ENCODE data around the gene MYADM.

MYADM gene

DNA sequence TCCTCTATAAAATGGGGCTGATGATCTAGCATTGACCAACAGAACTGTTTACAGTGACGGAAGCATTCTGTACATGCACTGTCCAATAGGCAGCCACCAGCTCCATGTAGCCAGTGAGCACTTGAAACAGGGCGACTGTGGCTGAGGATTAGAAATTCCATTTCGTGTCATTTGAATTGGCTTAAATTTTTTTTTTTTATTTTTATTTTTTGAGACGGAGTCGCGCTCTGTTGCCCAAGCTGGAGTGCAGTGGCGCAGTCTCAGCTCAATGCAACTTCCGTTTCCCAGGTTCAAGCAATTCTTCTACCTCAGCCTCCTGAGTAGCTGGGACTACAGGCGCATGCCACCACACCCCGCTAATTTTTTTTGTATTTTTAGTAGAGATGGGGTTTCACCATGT, 17.4 kb downstream of the MYADM start:
- DNase-seq, result no peak

DNA sequence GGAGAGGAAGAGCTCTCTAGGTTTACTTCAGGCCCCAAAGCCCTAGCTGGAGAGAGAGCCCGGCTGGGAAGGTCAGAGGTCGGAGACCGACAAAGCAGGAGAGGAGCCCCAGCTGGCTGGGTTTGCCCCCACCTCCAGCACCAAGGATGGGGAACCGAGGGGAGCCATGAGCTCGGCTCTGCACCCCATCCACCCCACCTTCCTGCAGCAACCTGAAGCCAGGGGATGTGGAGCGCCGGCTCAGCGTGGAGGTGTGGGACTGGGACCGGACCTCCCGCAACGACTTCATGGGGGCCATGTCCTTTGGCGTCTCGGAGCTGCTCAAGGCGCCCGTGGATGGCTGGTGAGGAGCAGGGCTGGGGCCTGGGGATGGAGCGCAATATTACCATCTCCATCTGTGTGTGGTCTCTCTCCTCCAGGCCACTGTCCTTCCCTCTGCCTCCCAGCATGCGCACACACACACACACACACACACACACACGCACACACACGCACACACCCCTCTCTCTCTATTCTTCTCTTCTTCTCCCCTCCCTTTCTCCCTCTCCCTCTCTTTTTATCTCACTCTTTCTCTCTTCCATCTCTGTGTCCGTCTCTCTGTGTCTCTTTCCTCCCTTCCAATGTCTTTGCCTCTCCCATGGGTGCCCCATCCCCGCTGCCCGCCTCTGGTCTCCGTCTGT, 24.8 kb downstream of the MYADM start:
- no peak for DNase-seq

DNA sequence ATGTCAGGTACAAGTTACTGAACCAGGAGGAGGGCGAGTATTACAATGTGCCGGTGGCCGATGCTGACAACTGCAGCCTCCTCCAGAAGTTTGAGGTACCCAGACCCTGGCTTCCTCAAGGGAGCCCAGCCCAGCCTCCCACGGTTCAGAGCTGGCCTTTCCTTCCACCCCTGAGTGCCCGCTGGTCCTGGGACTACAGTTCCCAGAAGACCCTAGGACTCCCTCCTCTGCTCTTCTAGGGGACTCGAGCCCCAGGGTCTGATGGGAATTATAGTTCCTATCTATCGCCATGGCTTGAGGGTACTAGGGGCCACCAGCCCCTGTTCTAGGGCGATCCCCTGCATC, 25.3 kb downstream of the MYADM start:
- no peak for DNase-seq

DNA sequence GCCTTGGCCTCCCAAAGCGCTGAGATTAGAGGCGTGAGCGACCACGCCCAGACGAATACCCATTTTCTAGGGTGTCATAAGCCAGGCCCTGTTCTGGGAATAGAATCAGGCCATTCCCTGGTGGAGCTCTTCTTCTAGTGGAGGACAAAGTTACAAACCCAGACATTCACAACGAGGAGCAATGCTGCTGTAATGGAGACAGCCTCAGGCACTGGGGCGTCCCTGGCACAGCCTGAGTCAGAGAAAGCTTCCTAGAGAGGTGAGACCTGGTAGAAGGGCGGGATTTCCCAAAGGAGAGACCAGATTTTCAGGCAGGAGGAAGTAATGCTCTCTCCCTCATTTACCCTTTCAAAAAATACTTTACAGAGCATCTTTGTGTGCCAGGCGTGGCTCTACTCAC, 27.0 kb downstream of the MYADM start:
- no peak for DNase-seq

DNA sequence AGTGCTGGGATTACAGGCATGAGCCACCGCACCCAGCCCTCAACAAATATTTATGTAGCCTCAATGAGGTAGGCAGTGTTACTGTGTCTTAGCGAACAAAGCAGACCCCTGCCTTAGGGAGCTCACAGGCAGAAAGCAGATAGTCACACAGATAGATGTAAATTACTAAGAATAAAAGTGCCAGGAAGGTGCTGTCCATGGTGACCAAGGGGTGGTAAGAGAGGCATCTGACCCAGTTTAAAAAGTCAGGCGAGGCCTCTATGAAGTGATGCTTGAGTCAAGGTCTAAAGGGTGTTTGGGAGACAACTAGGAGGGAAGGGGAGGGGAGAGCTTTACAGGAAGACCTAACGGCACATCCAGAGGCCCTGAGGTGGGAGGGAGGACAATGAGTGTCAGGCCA, 29.0 kb downstream of the MYADM start:
- DNase-seq, result no peak

DNA sequence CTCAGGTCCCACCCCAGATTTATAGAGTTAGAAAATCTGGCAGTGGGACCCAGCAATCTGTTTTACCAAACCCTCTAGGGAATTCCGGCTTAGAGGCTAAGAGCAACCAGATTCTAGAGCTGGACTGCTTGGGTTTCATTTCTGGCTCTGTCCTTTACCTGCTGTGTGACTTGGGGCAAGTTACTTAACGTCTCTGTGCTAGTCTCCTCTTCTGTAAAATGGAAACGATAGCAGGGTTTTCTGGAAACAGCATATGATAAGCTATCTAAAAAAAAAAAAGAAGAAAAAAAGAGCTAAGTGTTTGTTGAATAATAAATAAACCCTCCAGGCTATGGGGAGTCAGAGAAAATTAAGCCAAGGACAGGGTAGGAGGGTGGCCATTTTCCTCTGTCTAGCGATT, 29.8 kb downstream of the MYADM start:
- no peak for DNase-seq

DNA sequence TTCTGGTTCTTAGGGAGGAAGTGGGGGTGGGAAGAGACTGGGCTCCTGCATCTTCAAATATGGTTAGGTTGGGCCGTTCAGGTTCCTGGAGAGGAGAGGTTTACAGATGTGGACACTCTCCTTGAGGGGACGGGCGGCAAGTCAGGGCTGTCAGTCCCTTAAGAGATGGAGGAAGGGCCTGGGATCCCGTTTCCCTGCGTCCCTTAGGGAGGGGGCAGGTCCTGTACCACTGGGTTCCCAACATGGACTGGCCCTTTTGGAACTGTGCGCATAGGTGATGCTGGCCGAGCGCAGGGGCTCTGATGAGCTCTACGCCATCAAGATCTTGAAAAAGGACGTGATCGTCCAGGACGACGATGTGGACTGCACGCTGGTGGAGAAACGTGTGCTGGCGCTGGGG, 30.5 kb downstream of the MYADM start:
- DNase-seq, result no peak

DNA sequence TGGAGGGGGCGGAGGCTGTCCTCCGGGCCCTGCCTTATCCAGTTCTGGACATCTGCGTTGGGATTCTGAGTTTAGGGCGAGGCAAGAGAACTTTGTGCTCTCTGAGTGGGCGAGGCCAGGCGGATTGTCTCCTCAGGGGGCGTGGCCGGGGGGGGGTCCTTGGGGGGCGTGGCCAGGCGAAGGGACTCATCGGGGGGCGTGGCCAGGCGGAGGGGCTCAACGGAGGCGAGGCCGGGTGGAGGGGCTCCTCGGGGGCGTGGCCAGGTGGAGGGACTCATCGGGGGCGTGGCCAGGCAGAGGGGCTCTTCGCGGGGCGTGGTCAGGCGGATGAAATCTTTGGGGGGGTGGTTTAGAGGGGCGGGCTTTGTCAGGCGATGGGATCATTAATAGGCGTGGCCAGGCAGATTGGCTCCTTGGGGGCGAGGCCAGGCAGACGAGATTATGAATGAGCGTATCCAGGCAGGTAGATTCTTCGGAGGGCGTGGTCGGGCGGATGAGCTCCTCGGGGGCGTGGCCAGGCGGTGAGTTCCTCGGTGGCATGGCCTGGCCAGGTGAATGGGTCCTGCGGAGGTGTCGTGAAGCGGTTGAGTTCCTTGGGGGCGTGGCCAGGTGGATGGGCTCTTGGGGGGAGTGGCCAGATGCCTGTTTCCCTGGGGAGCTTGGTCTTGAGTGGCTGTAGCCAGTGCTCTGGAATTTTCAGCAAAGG, 31.1 kb downstream of the MYADM start:
- DNase-seq, result no peak

DNA sequence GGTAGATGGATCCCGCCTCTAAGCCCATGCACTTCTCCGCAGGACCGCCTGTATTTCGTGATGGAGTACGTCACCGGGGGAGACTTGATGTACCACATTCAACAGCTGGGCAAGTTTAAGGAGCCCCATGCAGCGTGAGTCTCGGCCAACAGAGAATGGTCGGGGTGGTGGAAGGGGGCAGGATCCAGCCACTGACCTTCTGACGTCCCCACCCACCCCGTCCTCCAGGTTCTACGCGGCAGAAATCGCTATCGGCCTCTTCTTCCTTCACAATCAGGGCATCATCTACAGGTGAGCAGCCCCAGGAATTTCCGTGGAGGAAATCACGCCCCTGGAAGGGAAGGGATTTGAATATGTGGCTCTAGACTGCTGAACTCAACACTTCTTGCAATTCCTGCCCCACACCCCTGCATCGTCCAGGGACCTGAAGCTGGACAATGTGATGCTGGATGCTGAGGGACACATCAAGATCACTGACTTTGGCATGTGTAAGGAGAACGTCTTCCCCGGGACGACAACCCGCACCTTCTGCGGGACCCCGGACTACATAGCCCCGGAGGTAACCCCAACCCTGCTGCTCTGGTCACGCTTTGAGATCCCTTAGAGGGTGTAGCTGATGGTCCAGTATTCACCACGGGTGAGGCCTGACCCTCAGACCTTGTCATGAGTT, 32.6 kb downstream of the MYADM start:
- DNase-seq, result no peak

DNA sequence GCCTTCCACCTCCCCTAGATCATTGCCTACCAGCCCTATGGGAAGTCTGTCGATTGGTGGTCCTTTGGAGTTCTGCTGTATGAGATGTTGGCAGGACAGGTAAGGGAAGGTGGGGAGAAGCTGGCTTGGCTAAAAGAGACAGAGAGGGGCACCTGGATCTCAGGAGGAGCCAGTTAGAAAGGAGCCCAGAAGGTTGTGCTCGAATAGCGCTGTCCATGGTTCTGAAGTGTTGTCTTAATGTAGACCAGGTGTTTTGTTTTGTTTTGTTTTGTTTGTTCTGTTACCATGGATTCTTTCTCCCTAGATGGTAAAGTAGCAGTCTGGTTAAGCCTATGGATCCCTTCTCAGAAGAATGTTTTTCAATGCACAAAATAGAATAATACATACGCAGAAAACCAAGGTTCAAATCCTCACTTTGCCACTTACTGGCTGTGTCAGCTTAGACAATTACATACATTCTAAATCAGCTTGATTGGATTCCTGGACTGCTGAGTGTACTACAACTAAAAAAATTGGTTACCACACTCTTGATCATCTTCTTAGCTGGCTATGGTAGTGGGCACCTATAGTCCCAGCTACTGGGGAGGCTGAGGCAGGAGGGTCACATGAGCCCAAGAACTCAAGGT, 35.5 kb downstream of the MYADM start:
- no peak for DNase-seq

DNA sequence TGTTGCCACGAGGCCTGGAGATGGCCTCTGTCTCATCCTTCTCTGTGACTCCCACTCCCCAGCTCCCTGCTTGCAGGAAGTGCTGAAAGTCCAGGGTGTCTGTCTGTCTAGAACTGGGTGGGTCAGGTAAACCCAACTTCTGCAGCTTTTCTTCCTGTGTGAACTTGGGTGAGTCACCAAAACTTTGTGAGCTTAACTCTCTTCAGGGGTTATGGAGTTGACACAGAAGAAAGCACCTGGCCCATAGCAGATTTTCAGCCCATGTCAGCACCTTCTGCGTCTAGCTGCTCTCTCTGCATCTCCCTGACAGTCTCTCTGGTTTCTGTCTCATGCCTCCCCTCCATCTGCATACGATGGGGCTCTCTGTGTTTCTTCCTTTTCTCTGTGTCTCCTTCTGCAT, 37.2 kb downstream of the MYADM start:
- DNase-seq, result no peak

DNA sequence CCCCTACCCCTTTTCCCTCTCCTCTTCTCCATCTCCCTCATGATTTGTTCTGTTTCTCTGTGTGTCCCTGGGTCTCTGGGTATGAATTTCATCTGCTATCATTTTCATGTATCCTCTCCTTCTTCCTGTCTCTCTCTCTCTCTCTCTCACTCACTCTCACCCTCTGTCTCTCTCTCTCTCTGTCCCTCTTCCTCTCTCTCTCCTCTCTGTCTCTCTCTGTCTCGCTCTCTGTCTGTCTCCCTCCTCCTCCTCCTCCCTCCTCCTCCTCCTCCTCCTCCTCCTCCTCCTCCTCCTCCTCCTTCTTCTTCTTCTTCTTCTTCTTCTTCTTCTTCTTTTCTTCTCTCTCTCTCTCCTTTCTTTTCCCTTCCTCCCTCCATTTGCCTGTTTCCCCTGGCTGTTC, 38.1 kb downstream of the MYADM start:
- DNase-seq, result no peak

DNA sequence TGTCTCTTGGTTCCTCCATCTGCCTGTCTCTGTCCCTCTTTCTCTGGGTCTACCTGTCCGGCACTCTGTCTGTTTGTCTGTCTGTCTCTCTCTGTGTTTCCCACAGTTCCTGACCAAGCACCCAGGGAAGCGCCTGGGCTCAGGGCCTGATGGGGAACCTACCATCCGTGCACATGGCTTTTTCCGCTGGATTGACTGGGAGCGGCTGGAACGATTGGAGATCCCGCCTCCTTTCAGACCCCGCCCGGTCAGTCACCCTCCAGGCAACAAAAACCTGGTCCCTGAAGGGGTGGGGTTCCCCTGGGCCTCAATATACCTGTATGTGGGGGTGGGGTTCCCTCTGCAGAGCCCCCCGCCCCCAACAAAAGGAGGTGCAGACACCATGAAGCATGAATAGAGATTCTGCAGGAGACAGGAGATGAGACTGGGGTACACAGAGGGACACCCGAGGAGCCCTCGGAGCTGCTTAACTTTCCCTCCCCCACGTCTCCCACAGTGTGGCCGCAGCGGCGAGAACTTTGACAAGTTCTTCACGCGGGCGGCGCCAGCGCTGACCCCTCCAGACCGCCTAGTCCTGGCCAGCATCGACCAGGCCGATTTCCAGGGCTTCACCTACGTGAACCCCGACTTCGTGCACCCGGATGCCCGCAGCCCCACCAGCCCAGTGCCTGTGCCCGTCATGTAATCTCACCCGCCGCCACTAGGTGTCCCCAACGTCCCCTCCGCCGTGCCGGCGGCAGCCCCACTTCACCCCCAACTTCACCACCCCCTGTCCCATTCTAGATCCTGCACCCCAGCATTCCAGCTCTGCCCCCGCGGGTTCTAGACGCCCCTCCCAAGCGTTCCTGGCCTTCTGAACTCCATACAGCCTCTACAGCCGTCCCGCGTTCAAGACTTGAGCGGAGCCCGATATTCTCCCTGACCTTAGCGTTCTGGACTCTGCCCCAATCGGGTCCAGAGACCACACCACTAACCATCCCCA, 38.8 kb downstream of the MYADM start:
- DNase-seq, result no peak

DNA sequence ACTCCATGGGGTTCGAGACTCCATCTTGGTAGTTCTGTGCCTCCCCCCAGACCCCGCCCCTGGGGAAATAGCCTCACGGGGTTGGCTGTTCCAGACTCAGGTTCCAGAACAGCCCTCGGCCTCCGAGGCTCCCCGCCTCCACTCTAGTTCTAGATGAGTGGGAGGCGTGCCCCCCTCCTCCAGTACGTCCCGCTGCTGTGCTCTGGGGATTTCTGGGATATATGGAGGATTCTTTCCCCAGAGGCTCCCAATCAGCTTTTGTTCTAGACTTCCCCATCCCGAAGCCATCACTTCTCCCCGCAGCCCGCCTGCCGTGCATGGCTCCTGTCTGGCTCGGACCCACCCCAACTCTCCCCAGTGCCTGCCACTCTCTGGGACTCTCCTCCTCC, 39.5 kb downstream of the MYADM start:
- no peak for DNase-seq

DNA sequence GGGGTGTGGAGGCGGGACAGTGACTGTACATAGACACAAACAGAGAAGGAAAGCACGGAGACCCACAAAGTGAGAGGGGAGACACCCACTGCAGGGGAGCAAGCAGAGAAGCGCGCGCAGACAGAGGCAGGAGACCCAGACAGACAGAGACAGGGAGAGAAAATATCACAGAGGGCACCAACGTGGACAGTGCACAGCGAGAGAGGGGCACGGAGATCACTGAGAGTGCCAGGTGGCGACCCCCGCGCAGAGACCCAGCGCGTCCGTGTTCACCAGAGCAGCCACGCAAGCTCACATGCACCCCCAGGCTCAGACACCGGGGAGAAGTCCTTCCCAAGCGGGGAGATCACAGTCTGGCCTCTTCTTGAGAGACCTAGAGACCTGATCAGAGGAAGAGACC, 40.0 kb downstream of the MYADM start:
- no peak for DNase-seq

DNA sequence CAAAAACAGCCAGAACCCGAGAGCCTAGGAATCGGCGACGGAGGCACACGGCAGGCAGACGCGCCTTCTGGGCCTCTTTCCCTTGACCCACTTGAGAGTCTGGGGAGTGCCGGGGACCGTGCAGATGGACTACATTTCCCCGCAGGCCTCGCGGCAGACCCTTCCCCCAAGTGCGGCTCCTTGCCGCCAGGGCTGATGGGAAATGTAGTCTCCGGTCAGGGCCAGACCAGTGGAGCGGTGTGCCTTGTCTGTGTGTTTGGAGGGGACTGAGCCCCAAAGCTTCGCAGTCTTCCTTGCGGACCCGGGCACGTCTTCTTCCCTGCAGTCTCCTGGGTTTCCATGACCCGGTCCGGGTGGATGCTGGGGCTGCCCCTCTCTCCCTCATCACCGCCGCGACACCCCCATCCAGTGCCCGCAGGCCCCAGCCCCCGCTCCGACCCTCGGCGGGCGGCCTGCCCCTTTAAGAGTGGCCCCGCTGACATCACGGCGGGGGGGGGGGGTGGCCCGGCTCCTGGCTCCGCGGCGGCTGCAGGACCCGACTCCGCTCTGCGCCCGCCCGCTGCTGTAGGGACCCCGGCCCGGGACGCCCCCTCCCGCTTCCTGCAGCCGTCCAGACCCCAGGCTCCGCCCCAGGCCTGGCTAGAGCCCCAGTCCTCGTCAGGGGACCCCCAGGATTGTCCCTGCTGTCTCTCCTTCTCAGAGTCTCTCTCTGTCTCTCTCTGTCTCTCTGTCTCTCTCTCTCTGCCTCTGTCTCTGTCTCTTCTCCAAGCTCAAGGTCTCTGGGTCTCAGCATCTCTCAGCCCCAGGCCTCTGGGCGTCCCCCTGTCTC, 40.6 kb downstream of the MYADM start:
- DNase-seq, result no peak

DNA sequence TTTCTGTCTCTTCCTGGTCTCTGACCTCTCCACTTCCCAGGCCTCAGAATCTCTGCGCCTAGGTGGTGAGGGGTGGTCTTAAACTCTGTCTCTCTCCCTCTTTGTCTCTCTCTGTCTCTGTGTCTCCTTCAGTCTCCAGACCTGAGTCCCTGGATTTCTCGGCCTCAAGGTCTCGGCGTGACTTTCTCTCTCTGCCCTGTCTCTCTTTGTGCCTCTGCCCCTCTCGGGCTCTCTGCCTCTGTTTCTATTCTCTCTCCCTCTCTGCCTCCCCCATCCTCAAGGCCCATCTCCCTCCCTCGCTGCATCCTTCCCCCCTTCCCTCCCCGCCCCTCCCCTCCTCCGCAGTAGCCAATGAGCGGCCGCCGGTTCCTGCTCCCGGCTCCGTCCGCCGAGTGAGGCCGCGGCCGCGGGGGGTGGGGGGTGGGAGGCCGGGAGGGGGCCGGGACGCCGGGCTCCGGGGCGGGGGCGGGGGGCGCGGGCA, 41.3 kb downstream of the MYADM start, which contains the start of gene CACNG7:
CACNG7 (plus strand) TSS at position 344 of the 481 bp plus-strand sequence. CDS start 3,554 bp downstream, outside the sequence.
- DNase-seq, result no peak

DNA sequence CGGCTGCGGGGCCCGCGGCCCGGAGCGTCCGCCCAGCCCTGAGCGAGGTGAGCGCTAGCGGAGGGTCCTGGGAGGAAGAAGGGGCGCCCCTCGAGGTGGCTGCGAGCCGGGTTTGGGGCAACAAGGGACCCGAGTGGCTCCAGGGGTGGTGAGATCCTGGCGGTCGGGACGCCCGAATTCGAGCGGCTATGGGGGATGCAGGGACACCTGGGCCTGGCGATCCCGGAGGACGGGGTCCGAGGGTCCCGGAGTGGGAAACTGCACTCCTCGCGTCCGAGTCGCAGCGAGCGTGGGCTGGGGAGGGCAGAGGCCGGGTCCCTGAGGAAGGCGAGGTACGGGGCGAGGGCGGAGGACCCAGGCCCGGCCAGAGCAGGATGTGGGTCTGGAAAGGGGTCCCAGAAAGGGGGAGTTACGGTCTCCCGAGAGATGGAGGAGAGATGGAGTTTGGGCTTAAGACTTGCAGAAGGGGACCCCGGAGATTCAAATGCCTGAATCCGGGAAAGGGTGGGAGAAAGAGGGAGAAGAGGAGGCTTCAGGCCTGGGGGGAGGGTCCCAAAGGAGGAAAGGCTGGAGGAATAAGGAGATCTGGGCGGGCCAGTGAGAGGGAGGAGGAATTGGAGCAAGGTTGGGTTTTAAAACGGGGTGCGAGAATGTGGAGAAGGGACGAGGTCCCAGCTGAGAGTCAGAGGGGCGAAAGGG, 41.9 kb downstream of the MYADM start:
- DNase-seq, result no peak

DNA sequence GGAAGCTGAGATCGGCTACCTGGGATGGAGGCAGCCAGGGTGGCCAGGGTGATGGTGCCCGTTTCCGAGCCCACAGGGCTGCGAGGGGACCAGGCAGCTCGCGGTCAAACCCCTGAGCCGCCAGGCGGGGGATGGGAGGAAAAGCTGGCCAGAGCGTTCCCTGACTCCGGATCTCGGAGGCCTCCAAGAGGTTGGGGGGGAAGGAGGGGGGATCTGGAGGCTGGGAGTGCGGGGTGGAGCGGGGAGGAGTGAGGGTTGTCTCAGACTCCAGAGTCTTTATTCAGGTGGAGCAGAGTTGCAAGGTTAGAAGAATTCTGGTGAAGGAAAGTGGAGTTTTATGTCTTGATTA, 42.5 kb downstream of the MYADM start:
- no peak for DNase-seq

DNA sequence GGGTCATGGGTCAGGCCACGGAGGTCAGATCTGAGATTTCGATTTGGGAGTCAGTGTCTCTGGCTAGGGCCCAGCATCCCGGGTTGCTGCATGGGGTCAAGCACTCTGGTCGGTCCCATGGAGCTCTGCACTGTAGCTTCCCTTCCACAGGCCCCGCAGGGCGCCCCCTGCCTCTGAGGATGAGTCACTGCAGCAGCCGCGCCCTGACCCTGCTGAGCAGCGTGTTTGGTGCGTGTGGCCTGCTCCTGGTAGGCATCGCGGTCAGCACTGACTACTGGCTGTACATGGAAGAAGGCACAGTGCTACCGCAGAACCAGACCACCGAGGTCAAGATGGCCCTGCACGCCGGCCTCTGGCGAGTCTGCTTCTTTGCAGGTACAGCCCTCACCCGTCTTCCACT, 45.0 kb downstream of the MYADM start:
- no peak for DNase-seq

DNA sequence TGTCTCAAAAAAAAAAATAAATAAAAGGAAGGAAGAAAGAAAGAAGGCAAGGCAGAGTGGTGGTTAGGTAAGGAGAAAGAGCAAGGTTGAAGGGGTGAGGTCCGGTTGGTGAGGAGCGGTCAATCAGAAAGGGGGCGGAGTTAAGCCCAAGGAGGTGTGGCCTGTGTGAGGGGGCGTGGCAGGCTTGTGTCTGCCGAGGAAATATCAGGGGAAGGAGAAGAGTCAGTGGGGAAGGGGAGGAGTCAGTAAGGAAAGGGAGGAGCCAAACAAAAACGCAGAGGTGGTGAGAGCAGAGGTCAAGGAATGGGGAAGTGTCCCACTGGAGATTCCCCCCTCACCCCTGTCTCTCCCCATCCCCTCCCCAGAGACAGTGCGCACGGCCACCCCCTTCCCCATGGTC, 47.3 kb downstream of the MYADM start:
- DNase-seq, result no peak

Measured in NCI-H2171 (cell line).